PC-3 (cell line): ENCODE results near the gene CMTM7. TPM values are rescaled to one million over a fixed set of nuclear protein-coding genes. Genes with fewer than 3 reads are reported as not detected.

Experiments
- ATAC-seq: fragments of 200-7000 bp; cut with Tn5 transposase; 2 replicates; pipeline ENCODE4 v1.9.1; 2020; ENCODE audit warnings: mild to moderate bottlenecking, moderate library complexity
- BruUV-seq: library from RNA; stranded (reverse); fragments of 400-500 nt; replicated peaks from 2 replicates; lab custom pipeline; 2021; lab: Mats Ljungman, UMichigan
- CTCF ChIA-PET: fragments of 300-600 bp; sonication (Branson Sonifier 250); formaldehyde crosslinking; loops from one replicate; lab custom pipeline; 2022; ENCODE audit warnings: antibody characterized with exemption; lab: Charles Lee
- POLR2A ChIA-PET: fragments of 300-600 bp; sonication (Branson Sonifier 250); formaldehyde crosslinking; loops from one replicate; lab custom pipeline; 2022; ENCODE audit warnings: antibody characterized with exemption; ENCODE audit not compliant: unreplicated experiment; lab: Charles Lee
- DNase-seq: peaks from one replicate; pipeline ENCODE4 v3.0.0-alpha.2; 2015
- H2AFZ ChIP-seq: fragments of 300-600 bp; sonication (generic); 2 replicates; pipeline ENCODE4 v1.6.0; 2016; ENCODE audit warnings: antibody characterized with exemption, low read length
- H3F3A ChIP-seq: fragments of 300-600 bp; sonication (generic); one replicate; pipeline ENCODE4 v1.6.0; 2017; ENCODE audit warnings: antibody characterized with exemption, low read length, control low read depth, mild to moderate bottlenecking; ENCODE audit not compliant: unreplicated experiment
- H3K27ac ChIP-seq: fragments of 300-600 bp; sonication (generic); 2 replicates; pipeline ENCODE4 v1.5.1; 2016; ENCODE audit warnings: mild to moderate bottlenecking, low read length
- H3K27me3 ChIP-seq: fragments of 300-600 bp; sonication (generic); 2 replicates; pipeline ENCODE4 v1.6.1; 2016; ENCODE audit warnings: low read length, mixed read lengths
- H3K36me3 ChIP-seq: fragments of 300-600 bp; sonication (generic); 2 replicates; pipeline ENCODE4 v1.6.1; 2016; ENCODE audit warnings: low read depth, mixed run types, low read length, mixed read lengths
- H3K4me1 ChIP-seq: fragments of 300-600 bp; sonication (generic); 2 replicates; pipeline ENCODE4 v1.5.1; 2016; ENCODE audit warnings: low read length; ENCODE audit not compliant: insufficient read depth
- H3K4me2 ChIP-seq: fragments of 300-600 bp; sonication (generic); 2 replicates; pipeline ENCODE4 v1.6.0; 2016; ENCODE audit warnings: low read length
- H3K4me3 ChIP-seq: fragments of 300-600 bp; sonication (generic); 2 replicates; pipeline ENCODE4 v1.5.1; 2016; ENCODE audit warnings: mild to moderate bottlenecking, low read length, mixed read lengths
- H3K79me2 ChIP-seq: fragments of 300-600 bp; sonication (generic); 2 replicates; pipeline ENCODE4 v1.6.1; 2017; ENCODE audit warnings: low read length, mixed read lengths
- H3K9ac ChIP-seq: fragments of 300-600 bp; sonication (generic); 2 replicates; pipeline ENCODE4 v1.6.0; 2016; ENCODE audit warnings: mild to moderate bottlenecking, low read length
- H3K9me2 ChIP-seq: fragments of 300-600 bp; sonication (generic); replicated peaks from 2 replicates; pipeline ENCODE4 v1.6.1; 2016; ENCODE audit warnings: mixed run types, low read length, mixed read lengths
- H3K9me3 ChIP-seq: fragments of 300-600 bp; sonication (generic); 2 replicates; pipeline ENCODE4 v1.6.1; 2016; ENCODE audit warnings: low read length, mixed read lengths
- H4K20me1 ChIP-seq: fragments of 300-600 bp; sonication (generic); 2 replicates; pipeline ENCODE4 v1.6.1; 2016; ENCODE audit warnings: low read length, mixed read lengths
- EZH2 ChIP-seq: fragments of 300-600 bp; sonication (generic); IDR thresholded peaks from one replicate; pipeline ENCODE4 v1.6.1; 2017; ENCODE audit warnings: antibody characterized with exemption, mild to moderate bottlenecking, low read length; ENCODE audit not compliant: unreplicated experiment
- EZH2phosphoT487 ChIP-seq: fragments of 300-600 bp; sonication (generic); IDR thresholded peaks from 2 replicates; pipeline ENCODE4 v1.6.1; 2018; ENCODE audit warnings: mild to moderate bottlenecking, antibody characterized with exemption, low read length, borderline replicate concordance
- intact Hi-C: fragments of 100-400 bp; cut with micrococcal nuclease; formaldehyde crosslinking; loops from 2 replicates; pipeline ENCODE4 v1.9.0; 2023
- total RNA-seq: library from RNA; depleted of rRNA; stranded (reverse); fragments of >200 nt; gene quantifications from 2 replicates; pipeline ENCODE4 v1.2.3, GENCODE V29; 2014
- TF ChIP-seq, protein P1 (sequence below): fragments of 300-600 bp; sonication (generic); conservative IDR thresholded peaks from 2 replicates; pipeline ENCODE4 v1.5.1; 2017; ENCODE audit warnings: antibody characterized with exemption, low read depth, mild to moderate bottlenecking, low read length

CMTM7 gene
- total RNA-seq, 1 experiment from 2014 or later = 37.1 TPM

GRCh38 chr3:32447865-32448400 is 56.3 kb downstream of the CMTM7 start:
- Histone ChIP-seq H3K36me3 (peaks cover 37% of the 10 kb centered on the region), H3K4me2 (no peak overlapping the region), H2AFZ (no peak overlapping the region), H3K9me3 (no peaks in the 10 kb centered on the region), H3K4me3 (no peak overlapping the region), H3K27me3 (no peaks in the 10 kb centered on the region), H3K9ac (no peak overlapping the region), H3F3A (no peaks in the 10 kb centered on the region), H3K79me2 (peaks cover 35% of the 10 kb centered on the region), H3K4me1 (peaks cover 10% of the 10 kb centered on the region), H4K20me1 (no peaks in the 10 kb centered on the region), H3K9me2 (no peaks in the 10 kb centered on the region), H3K27ac (no peak overlapping the region)
- no TSS peak for BruUV-seq
- ChIA-PET CTCF (no interaction called here), POLR2A (interaction anchor here (0.7 kb wide), 1 partner anchor 31 kb away, joined by 4 read pairs; no protein-coding TSS in a partner anchor)
- TF ChIP-seq, protein P1, sequence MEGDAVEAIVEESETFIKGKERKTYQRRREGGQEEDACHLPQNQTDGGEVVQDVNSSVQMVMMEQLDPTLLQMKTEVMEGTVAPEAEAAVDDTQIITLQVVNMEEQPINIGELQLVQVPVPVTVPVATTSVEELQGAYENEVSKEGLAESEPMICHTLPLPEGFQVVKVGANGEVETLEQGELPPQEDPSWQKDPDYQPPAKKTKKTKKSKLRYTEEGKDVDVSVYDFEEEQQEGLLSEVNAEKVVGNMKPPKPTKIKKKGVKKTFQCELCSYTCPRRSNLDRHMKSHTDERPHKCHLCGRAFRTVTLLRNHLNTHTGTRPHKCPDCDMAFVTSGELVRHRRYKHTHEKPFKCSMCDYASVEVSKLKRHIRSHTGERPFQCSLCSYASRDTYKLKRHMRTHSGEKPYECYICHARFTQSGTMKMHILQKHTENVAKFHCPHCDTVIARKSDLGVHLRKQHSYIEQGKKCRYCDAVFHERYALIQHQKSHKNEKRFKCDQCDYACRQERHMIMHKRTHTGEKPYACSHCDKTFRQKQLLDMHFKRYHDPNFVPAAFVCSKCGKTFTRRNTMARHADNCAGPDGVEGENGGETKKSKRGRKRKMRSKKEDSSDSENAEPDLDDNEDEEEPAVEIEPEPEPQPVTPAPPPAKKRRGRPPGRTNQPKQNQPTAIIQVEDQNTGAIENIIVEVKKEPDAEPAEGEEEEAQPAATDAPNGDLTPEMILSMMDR = no peak
- TF ChIP-seq EZH2phosphoT487 (no peak), EZH2 (no peak)
- no peak for ATAC-seq
- intact Hi-C loops = no loop called here
- no peak for DNase-seq

DNA sequence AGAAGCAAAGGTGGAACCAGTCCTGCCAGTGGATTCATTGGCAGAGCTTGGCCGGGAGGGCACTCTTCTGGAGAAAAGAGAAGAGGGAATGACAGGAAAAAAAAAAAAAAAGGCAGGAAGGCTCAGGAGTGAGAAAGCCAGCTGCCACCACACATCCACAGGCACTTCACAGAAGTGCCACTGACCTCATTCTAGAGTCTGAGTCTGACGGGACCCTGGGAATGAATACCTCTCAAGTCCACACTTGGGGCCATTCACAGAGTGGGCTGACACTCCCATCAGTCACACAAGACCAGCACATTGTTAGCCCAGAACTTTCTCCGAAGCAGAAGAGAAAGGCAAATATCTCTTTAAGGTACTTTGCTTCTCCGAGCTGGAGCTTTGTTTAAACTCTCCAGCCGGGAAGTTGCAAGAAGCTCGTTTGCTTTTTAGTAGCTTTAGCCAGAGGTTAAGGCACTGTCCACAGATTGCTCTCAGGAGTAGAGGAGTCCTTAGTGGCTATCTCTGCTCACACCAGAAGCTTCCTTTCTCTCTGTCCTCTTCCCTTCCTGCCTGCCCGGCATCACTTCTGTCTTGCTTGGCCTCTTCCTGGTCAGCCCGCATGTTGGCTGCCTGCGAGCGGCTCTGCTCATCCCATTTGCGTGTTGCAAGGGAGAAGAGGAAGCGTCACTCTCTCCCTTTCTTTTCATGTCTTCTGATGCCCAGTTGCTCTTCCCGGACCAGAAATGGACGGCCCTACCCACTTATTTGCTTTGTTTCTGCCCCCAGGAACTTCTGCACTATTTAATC is 57.2 kb downstream of the CMTM7 start:
- TF ChIP-seq EZH2 (no peak), EZH2phosphoT487 (no peak)
- TF ChIP-seq, protein P1 = no peak
- H3K4me2 ChIP-seq = no peak overlapping the region
- intact Hi-C loops = no loop called here
- H3K9ac ChIP-seq = no peak overlapping the region
- H3K9me3 ChIP-seq = no peaks in the 10 kb centered on the region
- no peaks in the 10 kb centered on the region for H3K9me2 ChIP-seq
- BruUV-seq = no TSS peak
- no peaks in the 10 kb centered on the region for H3F3A ChIP-seq
- ChIA-PET CTCF (no interaction called here), POLR2A (interaction anchor here (0.6 kb wide), 1 partner anchor 102 kb away, joined by 34 read pairs; no protein-coding TSS in a partner anchor)
- no peak overlapping the region for H3K27ac ChIP-seq
- H3K27me3 ChIP-seq = no peaks in the 10 kb centered on the region
- no peaks in the 10 kb centered on the region for H4K20me1 ChIP-seq
- ATAC-seq = no peak
- no peak for DNase-seq
- peaks cover 35% of the 10 kb centered on the region for H3K79me2 ChIP-seq
- 0 out of 2 replicates have a peak, but pooled peaks cover under 1% of the 10 kb centered on the region for H3K4me1 ChIP-seq
- H3K36me3 ChIP-seq = peaks cover 35% of the 10 kb centered on the region
- no peak overlapping the region for H2AFZ ChIP-seq
- H3K4me3 ChIP-seq = no peak overlapping the region

- Histone ChIP-seq H3K79me2 (peaks cover 28% of the 10 kb centered on the region), H3K4me3 (no peak overlapping the region), H3K4me1 (no peaks in the 10 kb centered on the region), H2AFZ (no peak overlapping the region), H3K9me3 (no peaks in the 10 kb centered on the region), H3K4me2 (no peak overlapping the region), H3K9ac (no peak overlapping the region), H4K20me1 (no peaks in the 10 kb centered on the region), H3K36me3 (peaks cover 31% of the 10 kb centered on the region), H3K9me2 (no peaks in the 10 kb centered on the region), H3K27ac (no peak overlapping the region), H3F3A (no peaks in the 10 kb centered on the region), H3K27me3 (no peaks in the 10 kb centered on the region)
- CTCF ChIA-PET = no interaction called here
- ATAC-seq (no peak), DNase-seq (no peak)
- intact Hi-C loops = no loop called here
- POLR2A ChIA-PET = no interaction called here
- TF ChIP-seq EZH2phosphoT487 = no peak
- TF ChIP-seq EZH2 = no peak
- TF ChIP-seq, protein P1 = no peak
- BruUV-seq = no TSS peak
Measured at GRCh38 chr3:32449691-32450090, 58.0 kb downstream of the CMTM7 start.
